Astrocyte (in vitro differentiated cells and primary cell): ENCODE results near the gene ALDH1L1. TPM values are rescaled to one million over a fixed set of nuclear protein-coding genes. Genes with fewer than 3 reads are reported as not detected.

ENCODE experiments used
- DNase-seq: peaks from one replicate; pipeline ENCODE4 v3.0.0-alpha.2; 2010; ENCODE audit warnings: low read depth
- FAIRE-seq: peaks from 2 replicates; lab custom pipeline; 2011; peaks lifted over from hg19 to GRCh38; lab: Jason Lieb, UNC
- H2AFZ ChIP-seq: 2 replicates; pipeline ENCODE4 v1.6.0; 2012; ENCODE audit warnings: low read depth, low read length, inconsistent platforms
- H3K27ac ChIP-seq: 2 replicates; pipeline ENCODE4 v1.5.1; 2011; ENCODE audit warnings: low read depth, low read length, inconsistent platforms
- H3K27me3 ChIP-seq: 2 replicates; pipeline ENCODE4 v1.6.0; 2011; ENCODE audit warnings: low read length, inconsistent platforms; ENCODE audit not compliant: insufficient read depth
- H3K36me3 ChIP-seq: 2 replicates; pipeline ENCODE4 v1.5.1; 2011; ENCODE audit warnings: low read length, inconsistent platforms; ENCODE audit not compliant: insufficient read depth
- H3K4me1 ChIP-seq: 2 replicates; pipeline ENCODE4 v1.5.1; 2011; ENCODE audit warnings: low read length, inconsistent platforms; ENCODE audit not compliant: insufficient read depth
- H3K4me2 ChIP-seq: 2 replicates; pipeline ENCODE4 v1.6.0; 2012; ENCODE audit warnings: low read length, inconsistent platforms
- H3K4me3 ChIP-seq: 2 replicates; pipeline ENCODE4 v1.5.1; 2011; ENCODE audit warnings: low read depth, mild to moderate bottlenecking, low read length, inconsistent platforms; ENCODE audit not compliant: insufficient read depth
- H3K79me2 ChIP-seq: 2 replicates; pipeline ENCODE4 v1.6.0; 2012; ENCODE audit warnings: mild to moderate bottlenecking, low read length, inconsistent platforms; ENCODE audit not compliant: insufficient read depth
- H3K9ac ChIP-seq: 2 replicates; pipeline ENCODE4 v1.6.0; 2012; ENCODE audit warnings: mild to moderate bottlenecking, low read length, inconsistent platforms
- H3K9me3 ChIP-seq: 2 replicates; pipeline ENCODE4 v1.5.1; 2012; ENCODE audit warnings: low read depth, mild to moderate bottlenecking, low read length, inconsistent platforms; ENCODE audit not compliant: insufficient read depth
- H4K20me1 ChIP-seq: 2 replicates; pipeline ENCODE4 v1.6.0; 2012; ENCODE audit warnings: low read length, inconsistent platforms; ENCODE audit not compliant: insufficient read depth
- H3K27ac Mint-ChIP-seq: one replicate; pipeline ENCODE4 v1.8.0; 2021; ENCODE audit warnings: mild to moderate bottlenecking, mixed read lengths; ENCODE audit not compliant: unreplicated experiment
- H3K27me3 Mint-ChIP-seq: one replicate; pipeline ENCODE4 v1.8.0; 2021; ENCODE audit warnings: low read depth, mixed read lengths; ENCODE audit not compliant: unreplicated experiment
- H3K36me3 Mint-ChIP-seq: one replicate; pipeline ENCODE4 v1.8.0; 2021; ENCODE audit warnings: low read depth, mixed read lengths; ENCODE audit not compliant: unreplicated experiment
- H3K4me1 Mint-ChIP-seq: one replicate; pipeline ENCODE4 v1.8.0; 2021; ENCODE audit warnings: low read depth, mixed read lengths; ENCODE audit not compliant: unreplicated experiment
- H3K4me3 Mint-ChIP-seq: one replicate; pipeline ENCODE4 v1.8.0; 2021; ENCODE audit warnings: mild to moderate bottlenecking, moderate library complexity, mixed read lengths; ENCODE audit not compliant: unreplicated experiment
- H3K9me3 Mint-ChIP-seq: one replicate; pipeline ENCODE4 v1.8.0; 2021; ENCODE audit warnings: mild to moderate bottlenecking, mixed read lengths; ENCODE audit not compliant: unreplicated experiment
- EZH2 ChIP-seq: IDR thresholded peaks from 2 replicates; pipeline ENCODE4 v1.6.1; 2012; ENCODE audit warnings: mild to moderate bottlenecking, low read length, inconsistent platforms; ENCODE audit not compliant: insufficient read depth
- total RNA-seq: library from RNA; stranded (reverse); gene quantifications from 2 replicates; pipeline ENCODE4 v1.2.1, GENCODE V29; 2021
- TF ChIP-seq, protein P1 (sequence below): IDR thresholded peaks from 2 replicates; pipeline ENCODE4 v1.5.1; 2011; ENCODE audit warnings: low read depth, mild to moderate bottlenecking, inconsistent platforms, low read length, moderate library complexity; ENCODE audit not compliant: insufficient read depth

ALDH1L1 gene
- total RNA-seq, 1 donor from 2014 or later, result not detected

DNA sequence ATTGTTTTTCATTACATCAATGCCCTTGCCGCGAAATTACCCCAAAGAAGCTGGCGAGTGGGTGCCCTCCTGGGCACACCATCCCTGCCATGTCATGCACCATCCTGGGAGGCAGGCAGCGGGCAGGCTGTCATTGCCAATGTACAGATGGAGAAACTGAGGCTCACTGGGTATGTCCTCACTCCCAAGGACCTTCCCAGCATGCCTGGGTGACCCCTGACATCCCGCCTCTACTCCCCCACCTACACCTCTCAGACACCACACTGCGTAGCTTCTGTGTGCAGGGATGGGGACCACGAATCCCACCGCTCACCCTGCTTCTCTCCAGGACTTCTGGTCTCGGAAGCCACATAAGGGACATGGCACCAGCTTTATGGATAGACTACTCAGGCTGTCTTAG is 55.5 kb downstream of the ALDH1L1 start:
- H3K9ac ChIP-seq, result no peak overlapping the region
- no peak overlapping the region for H3K4me3 ChIP-seq
- H2AFZ ChIP-seq, result no peak overlapping the region
- H3K79me2 ChIP-seq, result no peaks in the 10 kb centered on the region
- Mint-ChIP-seq H3K27me3 (peaks cover 21% of the 10 kb centered on the region), H3K4me3 (no peak overlapping the region), H3K27ac (no peak overlapping the region), H3K9me3 (no peaks in the 10 kb centered on the region), H3K4me1 (no peaks in the 10 kb centered on the region), H3K36me3 (no peaks in the 10 kb centered on the region)
- H3K4me1 ChIP-seq, result no peaks in the 10 kb centered on the region
- no peak overlapping the region for H3K4me2 ChIP-seq
- TF ChIP-seq, protein P1, sequence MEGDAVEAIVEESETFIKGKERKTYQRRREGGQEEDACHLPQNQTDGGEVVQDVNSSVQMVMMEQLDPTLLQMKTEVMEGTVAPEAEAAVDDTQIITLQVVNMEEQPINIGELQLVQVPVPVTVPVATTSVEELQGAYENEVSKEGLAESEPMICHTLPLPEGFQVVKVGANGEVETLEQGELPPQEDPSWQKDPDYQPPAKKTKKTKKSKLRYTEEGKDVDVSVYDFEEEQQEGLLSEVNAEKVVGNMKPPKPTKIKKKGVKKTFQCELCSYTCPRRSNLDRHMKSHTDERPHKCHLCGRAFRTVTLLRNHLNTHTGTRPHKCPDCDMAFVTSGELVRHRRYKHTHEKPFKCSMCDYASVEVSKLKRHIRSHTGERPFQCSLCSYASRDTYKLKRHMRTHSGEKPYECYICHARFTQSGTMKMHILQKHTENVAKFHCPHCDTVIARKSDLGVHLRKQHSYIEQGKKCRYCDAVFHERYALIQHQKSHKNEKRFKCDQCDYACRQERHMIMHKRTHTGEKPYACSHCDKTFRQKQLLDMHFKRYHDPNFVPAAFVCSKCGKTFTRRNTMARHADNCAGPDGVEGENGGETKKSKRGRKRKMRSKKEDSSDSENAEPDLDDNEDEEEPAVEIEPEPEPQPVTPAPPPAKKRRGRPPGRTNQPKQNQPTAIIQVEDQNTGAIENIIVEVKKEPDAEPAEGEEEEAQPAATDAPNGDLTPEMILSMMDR, result no peak
- TF ChIP-seq EZH2, result no peak
- FAIRE-seq (no peak), DNase-seq (no peak)
- H4K20me1 ChIP-seq, result no peaks in the 10 kb centered on the region
- H3K36me3 ChIP-seq, result no peaks in the 10 kb centered on the region
- H3K27me3 ChIP-seq, result peaks cover 2% of the 10 kb centered on the region
- H3K27ac ChIP-seq, result no peak overlapping the region
- no peaks in the 10 kb centered on the region for H3K9me3 ChIP-seq

DNA sequence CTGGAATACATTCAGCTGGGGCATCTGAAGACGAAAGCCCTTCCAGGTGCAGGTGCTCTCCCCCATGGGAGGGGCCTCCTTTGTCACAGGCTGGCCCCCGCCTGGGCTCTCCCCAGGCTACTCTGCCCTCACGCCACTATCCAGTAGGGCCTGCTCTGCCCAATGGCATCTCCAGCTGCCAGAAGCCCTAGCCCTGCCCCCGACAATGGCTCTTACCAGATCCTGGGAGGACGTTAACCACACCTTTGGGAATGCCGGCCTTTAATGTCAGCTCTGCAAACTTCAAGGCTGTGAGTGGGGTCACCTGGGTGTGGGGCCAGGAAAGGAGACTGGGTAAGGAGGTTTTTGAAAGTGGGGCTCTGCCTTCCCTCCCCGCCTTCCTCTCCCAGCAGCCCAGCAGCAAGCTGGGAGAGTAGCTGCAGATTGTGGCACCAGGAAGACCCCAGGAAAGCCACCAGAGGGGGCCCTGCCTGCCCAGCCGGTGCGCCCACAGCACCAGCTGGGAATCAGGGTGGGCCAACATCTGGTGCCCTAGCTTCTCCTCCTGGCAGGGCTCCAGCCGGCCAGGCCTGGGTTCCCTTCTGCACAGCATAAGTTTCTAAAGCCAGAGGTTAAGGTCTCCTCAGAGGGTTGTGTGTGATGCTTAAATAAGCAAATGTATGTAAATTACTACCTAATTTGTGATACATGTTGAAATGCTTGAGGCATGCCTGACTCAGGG is 56.1 kb downstream of the ALDH1L1 start:
- no peaks in the 10 kb centered on the region for H3K36me3 ChIP-seq
- no peak overlapping the region for H2AFZ ChIP-seq
- H3K4me1 ChIP-seq, result no peaks in the 10 kb centered on the region
- no peak for TF ChIP-seq EZH2
- TF ChIP-seq, protein P1, result no peak
- no peak overlapping the region for H3K27ac ChIP-seq
- Mint-ChIP-seq H3K36me3 (no peaks in the 10 kb centered on the region), H3K9me3 (no peaks in the 10 kb centered on the region), H3K4me3 (no peak overlapping the region), H3K27me3 (peaks cover 22% of the 10 kb centered on the region), H3K27ac (no peak overlapping the region), H3K4me1 (no peaks in the 10 kb centered on the region)
- no peak overlapping the region for H3K4me2 ChIP-seq
- no peaks in the 10 kb centered on the region for H3K9me3 ChIP-seq
- FAIRE-seq (no peak), DNase-seq (no peak)
- peaks cover 2% of the 10 kb centered on the region for H3K27me3 ChIP-seq
- no peaks in the 10 kb centered on the region for H3K79me2 ChIP-seq
- no peaks in the 10 kb centered on the region for H4K20me1 ChIP-seq
- no peak overlapping the region for H3K4me3 ChIP-seq
- H3K9ac ChIP-seq, result no peak overlapping the region

DNA sequence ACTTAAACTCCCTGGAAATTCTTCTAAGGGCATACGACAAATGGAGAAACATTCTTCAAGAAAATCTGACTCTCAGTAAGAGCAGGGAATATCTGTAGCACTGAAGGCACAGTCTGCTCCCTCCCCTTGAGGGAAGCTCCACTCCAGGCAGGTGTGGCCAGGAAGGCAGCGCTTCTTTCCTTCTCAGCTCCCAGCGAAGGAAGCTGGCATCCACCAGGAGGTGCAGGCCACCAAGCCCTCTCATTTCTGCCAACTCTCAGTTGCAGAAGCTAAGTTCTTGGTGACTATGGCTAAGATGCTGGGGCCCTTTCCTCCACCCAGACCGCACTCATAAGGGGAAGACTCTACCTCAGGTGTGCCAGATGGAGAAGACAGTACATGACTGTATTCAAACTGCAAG is 58.8 kb downstream of the ALDH1L1 start:
- H3K9me3 Mint-ChIP-seq, result peaks cover 1% of the 10 kb centered on the region
- Histone ChIP-seq H3K4me3 (no peak overlapping the region), H3K27me3 (peaks cover 2% of the 10 kb centered on the region), H3K36me3 (no peaks in the 10 kb centered on the region), H3K4me1 (no peaks in the 10 kb centered on the region), H4K20me1 (no peaks in the 10 kb centered on the region), H3K4me2 (no peak overlapping the region), H3K9ac (no peak overlapping the region), H3K27ac (no peak overlapping the region), H3K9me3 (no peaks in the 10 kb centered on the region), H2AFZ (no peak overlapping the region), H3K79me2 (no peaks in the 10 kb centered on the region)
- no peak overlapping the region for H3K4me3 Mint-ChIP-seq
- DNase-seq (no peak), FAIRE-seq (no peak)
- H3K4me1 Mint-ChIP-seq, result no peaks in the 10 kb centered on the region
- H3K27ac Mint-ChIP-seq, result no peak overlapping the region
- peaks cover 26% of the 10 kb centered on the region for H3K27me3 Mint-ChIP-seq
- TF ChIP-seq EZH2, result no peak
- TF ChIP-seq, protein P1, result no peak
- H3K36me3 Mint-ChIP-seq, result no peaks in the 10 kb centered on the region
